GM12878 (cell line): ENCODE data around the gene GABRB2. TPM values are rescaled to one million over a fixed set of nuclear protein-coding genes. Genes with fewer than 3 reads are reported as not detected.
A peak's percentile ranks its signal among the peaks of the same experiment; 100 is the strongest.

Source experiments
- ATAC-seq: fragments of 200-7000 bp; cut with Tn5 transposase; 3 replicates; pipeline ENCODE4 v1.9.1; 2020; ENCODE audit warnings: mild to moderate bottlenecking, moderate library complexity
- BruUV-seq: library from RNA; stranded (reverse); fragments of 400-500 nt; replicated peaks from 2 replicates; lab custom pipeline; 2021; lab: Mats Ljungman, UMichigan
- CTCF ChIA-PET: fragments of 300-600 bp; sonication (Branson Sonifier 250); formaldehyde crosslinking; extraction: SDS; loops from one replicate; lab custom pipeline; 2021; ENCODE audit warnings: inconsistent platforms; lab: Yijun Ruan, JAX
- POLR2A ChIA-PET: fragments of 350-600 bp; formaldehyde crosslinking; extraction: SDS; loops from one replicate; lab custom pipeline; 2021; ENCODE audit warnings: inconsistent platforms; lab: Charles Lee
- RAD21 ChIA-PET: fragments of 300-600 bp; sonication (Branson Sonifier 250); formaldehyde crosslinking; loops from one replicate; lab custom pipeline; 2023; ENCODE audit warnings: antibody characterized with exemption; ENCODE audit not compliant: unreplicated experiment; lab: Charles Lee
- SMC1A ChIA-PET: fragments of 300-600 bp; sonication (Branson Sonifier 250); formaldehyde crosslinking; loops from one replicate; lab custom pipeline; 2023; ENCODE audit not compliant: unreplicated experiment, uncharacterized antibody; lab: Charles Lee
- DNase-seq: peaks from one replicate; pipeline ENCODE4 v3.0.0-alpha.2; 2011; ENCODE audit warnings: low read depth, low spot score
- FAIRE-seq: peaks from 3 replicates; lab custom pipeline; 2011; peaks lifted over from hg19 to GRCh38; lab: Jason Lieb, UNC
- H2AFZ ChIP-seq: 2 replicates; pipeline ENCODE4 v1.6.0; 2011; ENCODE audit warnings: low read depth, low read length, control low read depth; ENCODE audit not compliant: control insufficient read depth
- H3K27ac ChIP-seq: 2 replicates; pipeline ENCODE4 v1.5.1; 2011; ENCODE audit warnings: control low read depth; ENCODE audit not compliant: control insufficient read depth, insufficient read depth
- H3K27me3 ChIP-seq, 2 experiments: replicated peaks in 1 of 2; 2 replicates each; pipeline versions ENCODE4 v1.6.0 to v1.6.1; 2011; ENCODE audit warnings: low read length in 1 of 2; ENCODE audit not compliant: control insufficient read depth in 2 of 2, insufficient read depth in 2 of 2
- H3K36me3 ChIP-seq, 2 experiments: 2 replicates each; pipeline ENCODE4 v1.5.1; 2011; ENCODE audit warnings: low read length in 1 of 2; ENCODE audit not compliant: control insufficient read depth in 2 of 2, insufficient read depth in 2 of 2
- H3K4me1 ChIP-seq: 2 replicates; pipeline ENCODE4 v1.6.1; 2011; ENCODE audit warnings: mild to moderate bottlenecking, low read length, moderate library complexity, mixed read lengths; ENCODE audit not compliant: control insufficient read depth, insufficient read depth
- H3K4me2 ChIP-seq: 2 replicates; pipeline ENCODE4 v1.6.0; 2011; ENCODE audit warnings: control low read depth; ENCODE audit not compliant: control insufficient read depth, insufficient read depth
- H3K4me3 ChIP-seq: fragments of 200-600 bp; sonication (generic); 2 replicates; pipeline ENCODE4 v1.5.1; 2016
- H3K79me2 ChIP-seq: 2 replicates; pipeline ENCODE4 v1.6.0; 2011; ENCODE audit warnings: low read length; ENCODE audit not compliant: control insufficient read depth, insufficient read depth
- H3K9ac ChIP-seq: 2 replicates; pipeline ENCODE4 v1.8.0; 2011; ENCODE audit warnings: low read length, control low read depth, mixed read lengths; ENCODE audit not compliant: control insufficient read depth, insufficient read depth
- H3K9me3 ChIP-seq: replicated peaks from 3 replicates; pipeline ENCODE4 v1.5.1; 2011; ENCODE audit warnings: mild to moderate bottlenecking, low read length; ENCODE audit not compliant: control insufficient read depth, insufficient read depth
- H4K20me1 ChIP-seq: 2 replicates; pipeline ENCODE4 v1.6.0; 2011; ENCODE audit not compliant: control insufficient read depth, insufficient read depth
- ATF2 ChIP-seq: IDR thresholded peaks from 2 replicates; pipeline ENCODE4 v1.6.1; 2012; ENCODE audit warnings: low read length, inconsistent platforms
- BCL3 ChIP-seq: IDR thresholded peaks from 2 replicates; pipeline ENCODE4 v1.6.1; 2011; ENCODE audit warnings: borderline replicate concordance, low read depth, mild to moderate bottlenecking, moderate library complexity, low read length; ENCODE audit not compliant: insufficient read depth, poor library complexity, severe bottlenecking
- BHLHE40 ChIP-seq, 2 experiments: fragments of 450-650 bp in 1 of 2; IDR thresholded peaks; 2 replicates each; pipeline ENCODE4 v1.6.1; 2011 to 2017; ENCODE audit warnings: low read depth in 2 of 2, borderline replicate concordance in 1 of 2, improper control_type of control experiment in 1 of 2, low read length in 1 of 2, mild to moderate bottlenecking in 1 of 2
- CBX5 ChIP-seq: sonication (generic); IDR thresholded peaks from 2 replicates; pipeline ENCODE4 v1.6.1; 2016; ENCODE audit warnings: low read depth, moderate library complexity, mild to moderate bottlenecking, inconsistent platforms
- EED ChIP-seq: sonication (generic); IDR thresholded peaks from 2 replicates; pipeline ENCODE4 v1.6.1; 2016; ENCODE audit warnings: antibody characterized with exemption, low read depth
- FOXM1 ChIP-seq: IDR thresholded peaks from 2 replicates; pipeline ENCODE4 v1.6.1; 2012; ENCODE audit warnings: low read depth, mild to moderate bottlenecking, inconsistent platforms, low read length, moderate library complexity
- IKZF2 ChIP-seq, 2 experiments: fragments of 450-650 bp; IDR thresholded peaks; 2 replicates each; pipeline ENCODE4 v1.6.1; 2017; ENCODE audit warnings: mild to moderate bottlenecking in 2 of 2, moderate library complexity in 2 of 2
- IRF3 ChIP-seq: fragments of 450-650 bp; IDR thresholded peaks from 2 replicates; pipeline ENCODE4 v1.6.1; 2014; ENCODE audit warnings: mild to moderate bottlenecking
- KLF5 ChIP-seq: fragments of 450-650 bp; IDR thresholded peaks from 2 replicates; pipeline ENCODE4 v1.6.1; 2014; ENCODE audit warnings: mild to moderate bottlenecking; ENCODE audit not compliant: partially characterized antibody
- MEF2B ChIP-seq: fragments of 450-650 bp; IDR thresholded peaks from 2 replicates; pipeline ENCODE4 v1.6.1; 2018; ENCODE audit warnings: mild to moderate bottlenecking, moderate library complexity; ENCODE audit not compliant: partially characterized antibody, poor library complexity, severe bottlenecking
- MTA2 ChIP-seq: fragments of 450-650 bp; IDR thresholded peaks from 2 replicates; pipeline ENCODE4 v1.6.1; 2016; ENCODE audit warnings: low read depth, mild to moderate bottlenecking, moderate library complexity
- MYB ChIP-seq: fragments of 150-350 bp; IDR thresholded peaks from 2 replicates; pipeline ENCODE4 v1.6.1; 2014; ENCODE audit warnings: mild to moderate bottlenecking, low read depth, low read length, borderline replicate concordance
- NFYA ChIP-seq: IDR thresholded peaks from 2 replicates; pipeline ENCODE4 v1.6.1; 2011; ENCODE audit warnings: low read depth, mild to moderate bottlenecking, low read length, improper control_type of control experiment, borderline replicate concordance
- RELB ChIP-seq: fragments of 450-650 bp; IDR thresholded peaks from 2 replicates; pipeline ENCODE4 v1.6.1; 2017; ENCODE audit warnings: low read depth, mild to moderate bottlenecking, moderate library complexity
- RUNX3 ChIP-seq: IDR thresholded peaks from 2 replicates; pipeline ENCODE4 v1.6.1; 2012; ENCODE audit warnings: low read length, inconsistent platforms
- SMAD1 ChIP-seq: fragments of 450-650 bp; IDR thresholded peaks from 2 replicates; pipeline ENCODE4 v1.6.1; 2018; ENCODE audit warnings: mild to moderate bottlenecking, low read depth; ENCODE audit not compliant: partially characterized antibody
- SRF ChIP-seq, 2 experiments: IDR thresholded peaks; 2 replicates each; pipeline ENCODE4 v1.6.1; 2011; ENCODE audit warnings: low read depth in 2 of 2, low read length in 2 of 2, mild to moderate bottlenecking in 1 of 2, moderate library complexity in 1 of 2
- TCF7 ChIP-seq: IDR thresholded peaks from 2 replicates; pipeline ENCODE4 v1.6.1; 2014; ENCODE audit warnings: antibody characterized with exemption, borderline replicate concordance
- WGBS: methylation state at CpG from one replicate; pipeline ENCODE4 v1.1.6; 2016; ENCODE audit warnings: low lambda C conversion rate; ENCODE audit not compliant: insufficient replicate concordance, insufficient coverage; ENCODE audit errors: missing lambda C conversion rate; 5-methylcytosine and 5-hydroxymethylcytosine counted together
- in situ Hi-C: fragments of 300-500 bp; cut with MboI; formaldehyde crosslinking; loops from 9 replicates; pipeline ENCODE4 v1.14.3; 2018; ENCODE audit warnings: mixed read lengths
- intact Hi-C: fragments of 100-400 bp; cut with micrococcal nuclease; formaldehyde crosslinking; loops from one replicate; pipeline ENCODE4 v1.14.2; 2022; ENCODE audit not compliant: unreplicated experiment
- polyA plus RNA-seq, 11 experiments: library from polyadenylated mRNA; depleted of rRNA in 4 of 11; unstranded in 6 of 11; stranded (reverse) in 5 of 11; fragments of >200 nt; fragmentation: Nextera tagmentation in 4 of 11; fragmentation: Illumina TruSeq in 1 of 11; extraction: Ambion mirVana in 4 of 11; extraction: Trizol in 1 of 11; gene quantifications; 1 replicate in 1 of 11; 2 replicates in 10 of 11; pipeline versions ENCODE4 v1.2.1 to v1.2.3, GENCODE V29; 2011 to 2016; ENCODE audit warnings: inconsistent platforms in 2 of 11, missing spikeins in 2 of 11, low read depth in 1 of 11
- total RNA-seq, 4 experiments: library from RNA; depleted of rRNA in 3 of 4; stranded (reverse); fragments of >200 nt in 3 of 4; fragmentation: Illumina TruSeq in 1 of 4; extraction: Trizol in 1 of 4; gene quantifications; 2 replicates each; pipeline versions ENCODE4 v1.2.1 to v1.2.3, GENCODE V29; 2013 to 2021

GABRB2 gene
- total and polyA plus RNA-seq, 10 of the 15 experiments (the other 5 are each of a cell fraction or from before 2014, with no cell fraction given) = 0.12 to 0.85 (median 0.43) TPM

GRCh38 chr5:161481922-161482321 is 64.6 kb downstream of the GABRB2 start:
- WGBS = 0% methylated on average over 3 of the region's 3 CpGs
- H2AFZ ChIP-seq = peak overlapping the region; percentile 30; the same call in 1 of the 2 replicates
- no TSS peak for BruUV-seq
- H3K9ac ChIP-seq = no peak overlapping the region
- H3K9me3 ChIP-seq = no peaks in the 10 kb centered on the region; the same call in 2 of the 3 replicates
- CTCF ChIA-PET = no interaction called here
- H3K4me2 ChIP-seq = no peak overlapping the region; the same call in 1 of the 2 replicates
- peak; percentile 52 for FAIRE-seq
- H3K79me2 ChIP-seq = no peaks in the 10 kb centered on the region
- H3K27me3 ChIP-seq = no peaks in the 10 kb centered on the region
- in situ Hi-C loops (no loop called here), intact Hi-C loops (no loop called here)
- peak; percentile 89 for ATAC-seq
- SMC1A ChIA-PET = interaction anchor here (0.8 to 1.2 kb wide), 2 partner anchors 36 to 41 kb away, joined by 3 read pairs; no protein-coding TSS in a partner anchor
- no peak overlapping the region for H3K4me3 ChIP-seq
- RAD21 ChIA-PET = no interaction called here
- peak; percentile 64 for DNase-seq
- no peaks in the 10 kb centered on the region for H3K36me3 ChIP-seq
- no peak overlapping the region for H3K27ac ChIP-seq
- POLR2A ChIA-PET = no interaction called here
- H4K20me1 ChIP-seq = no peaks in the 10 kb centered on the region
- H3K4me1 ChIP-seq = peaks cover 3% of the 10 kb centered on the region; the same call in 1 of the 2 replicates
- TF ChIP-seq BHLHE40 (IDR thresholded peaks at IDR 0.05; ENCODE audit: borderline replicate concordance in 1 of 2, low read depth in 2 of 2, low read length in 1 of 2) (peak; percentile 78 to 84), MEF2B (peak; percentile 93), SMAD1 (no peak), MYB (no peak), SRF (IDR thresholded peaks at IDR 0.05; ENCODE audit: low read depth in 2 of 2, low read length in 2 of 2) (no peak), TCF7 (peak; percentile 89), RELB (peak; percentile 78), MTA2 (peak; percentile 44; the same call in 1 of the 2 replicates), IRF3 (no peak), KLF5 (no peak), FOXM1 (peak; percentile 57; the same call in 1 of the 2 replicates), NFYA (no peak), CBX5 (0 out of 2 replicates have a peak, but pooled peaks have one; percentile 39), BCL3 (peak; percentile 94), EED (peak; percentile 35; the same call in 1 of the 2 replicates), RUNX3 (peak; percentile 81), IKZF2 (IDR thresholded peaks at IDR 0.05) (peak; percentile 66 to 70; a peak in 3 of 4 replicates), ATF2 (peak; percentile 76)
